Breast epithelium (tissue), 4 donors: ENCODE data around the gene EIF4G1. TPM values are rescaled to one million over a fixed set of nuclear protein-coding genes. Genes with fewer than 3 reads are reported as not detected.

Source experiments
- DNase-seq, 2 donors: peaks; one replicate each; pipeline ENCODE4 v3.0.0-alpha.2; 2019; ENCODE audit warnings: low spot score in 2 of 2
- H3K27ac ChIP-seq, 2 donors: fragments of 200-600 bp; sonication (generic) in 1 of 2; one replicate each; pipeline ENCODE4 v1.5.1; 2016 to 2019; ENCODE audit warnings: mild to moderate bottlenecking in 1 of 2
- H3K27me3 ChIP-seq, 2 donors: fragments of 200-600 bp; sonication (generic) in 1 of 2; one replicate each; pipeline versions ENCODE4 v1.5.1 to v1.6.0; 2017 to 2019; ENCODE audit warnings: control low read depth in 1 of 2, mild to moderate bottlenecking in 1 of 2
- H3K36me3 ChIP-seq: fragments of 200-600 bp; one replicate; pipeline ENCODE4 v1.5.1; 2019
- H3K4me1 ChIP-seq, 2 donors: fragments of 200-600 bp; sonication (generic); one replicate each; pipeline ENCODE4 v1.5.1; 2016 to 2019; ENCODE audit warnings: control low read depth in 1 of 2
- H3K4me3 ChIP-seq, 3 donors: fragments of 200-600 bp; sonication (generic); 1 replicate in 2 of 3; 2 replicates in 1 of 3; pipeline ENCODE4 v1.5.1; 2016 to 2019; ENCODE audit warnings: mild to moderate bottlenecking in 3 of 3, moderate library complexity in 2 of 3
- H3K9me3 ChIP-seq, 2 donors: fragments of 200-600 bp; sonication (generic) in 1 of 2; one replicate each; pipeline ENCODE4 v1.5.1; 2016 to 2019; ENCODE audit warnings: control low read depth in 1 of 2
- POLR2A ChIP-seq: fragments of 450-650 bp; IDR thresholded peaks from one replicate; pipeline ENCODE4 v1.6.1; 2016; ENCODE audit warnings: antibody characterized with exemption, mild to moderate bottlenecking, moderate library complexity
- POLR2AphosphoS5 ChIP-seq, 3 donors: sonication (generic); formaldehyde crosslinking; IDR thresholded peaks; one replicate each; pipeline ENCODE4 v1.6.1; 2017; ENCODE audit warnings: antibody characterized with exemption in 3 of 3
- intact Hi-C: fragments of 100-400 bp; cut with DNase I; formaldehyde crosslinking; loops from one replicate; pipeline ENCODE4 v1.15.1; 2023; ENCODE audit warnings: low total_unique reads
- total RNA-seq, 3 donors: library from RNA; depleted of rRNA; stranded (reverse); fragments of >200 nt; gene quantifications; one replicate each; pipeline ENCODE4 v1.1.0, GENCODE V29; 2016
- TF ChIP-seq, protein P1 (sequence below), 3 donors: fragments of 450-650 bp; IDR thresholded peaks; one replicate each; pipeline ENCODE4 v1.5.1; 2016 to 2017; ENCODE audit warnings: antibody characterized with exemption in 3 of 3, mild to moderate bottlenecking in 3 of 3, moderate library complexity in 3 of 3

EIF4G1 gene
- total RNA-seq, 3 donors from 2014 or later, result 168 to 202 (median 196) TPM

DNA sequence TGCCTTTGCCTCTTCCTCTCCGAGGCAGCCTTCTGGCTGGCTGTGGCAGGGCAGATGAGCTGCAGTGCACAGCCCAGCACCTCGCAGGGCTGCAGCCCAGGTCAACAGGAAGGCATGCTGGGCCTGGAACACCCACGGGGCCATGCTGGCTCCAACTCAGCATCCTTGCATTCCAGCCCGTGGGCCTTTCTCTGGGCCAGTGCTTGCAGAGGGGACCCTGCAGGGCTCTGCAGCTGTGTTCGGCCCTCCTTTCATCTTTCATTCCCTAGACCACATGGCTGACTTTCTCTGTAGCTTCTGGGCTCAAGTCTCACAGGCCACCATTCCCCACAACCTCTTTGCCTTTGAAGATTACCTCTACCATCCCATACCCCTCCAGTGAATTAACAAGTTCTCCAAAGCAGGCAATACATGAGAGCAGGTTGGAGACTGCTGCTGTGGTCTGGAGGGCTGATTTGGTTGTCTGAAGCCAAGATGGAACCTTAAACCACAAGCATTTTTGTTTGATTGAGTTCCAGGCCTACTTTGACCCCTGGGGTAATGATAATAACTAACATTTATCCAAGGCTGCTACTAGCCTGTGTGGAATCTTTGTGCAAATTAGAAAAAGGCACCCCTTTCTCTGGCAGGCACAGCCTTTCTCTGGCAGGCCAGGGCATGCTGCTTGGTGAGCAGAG is 28.9 kb downstream of the EIF4G1 start:
- Histone ChIP-seq H3K27ac (no peak overlapping the region), H3K9me3 (no peaks in the 10 kb centered on the region), H3K4me1 (peaks cover 1 to 4% of the 10 kb centered on the region in 2 donors), H3K36me3 (no peaks in the 10 kb centered on the region), H3K27me3 (no peaks in the 10 kb centered on the region), H3K4me3 (no peak overlapping the region)
- intact Hi-C loops, result no loop called here
- no peak for DNase-seq
- no peak for TF ChIP-seq POLR2A
- no peak for TF ChIP-seq POLR2AphosphoS5 (IDR thresholded peaks at IDR 0.05)
- TF ChIP-seq, protein P1, sequence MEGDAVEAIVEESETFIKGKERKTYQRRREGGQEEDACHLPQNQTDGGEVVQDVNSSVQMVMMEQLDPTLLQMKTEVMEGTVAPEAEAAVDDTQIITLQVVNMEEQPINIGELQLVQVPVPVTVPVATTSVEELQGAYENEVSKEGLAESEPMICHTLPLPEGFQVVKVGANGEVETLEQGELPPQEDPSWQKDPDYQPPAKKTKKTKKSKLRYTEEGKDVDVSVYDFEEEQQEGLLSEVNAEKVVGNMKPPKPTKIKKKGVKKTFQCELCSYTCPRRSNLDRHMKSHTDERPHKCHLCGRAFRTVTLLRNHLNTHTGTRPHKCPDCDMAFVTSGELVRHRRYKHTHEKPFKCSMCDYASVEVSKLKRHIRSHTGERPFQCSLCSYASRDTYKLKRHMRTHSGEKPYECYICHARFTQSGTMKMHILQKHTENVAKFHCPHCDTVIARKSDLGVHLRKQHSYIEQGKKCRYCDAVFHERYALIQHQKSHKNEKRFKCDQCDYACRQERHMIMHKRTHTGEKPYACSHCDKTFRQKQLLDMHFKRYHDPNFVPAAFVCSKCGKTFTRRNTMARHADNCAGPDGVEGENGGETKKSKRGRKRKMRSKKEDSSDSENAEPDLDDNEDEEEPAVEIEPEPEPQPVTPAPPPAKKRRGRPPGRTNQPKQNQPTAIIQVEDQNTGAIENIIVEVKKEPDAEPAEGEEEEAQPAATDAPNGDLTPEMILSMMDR (IDR thresholded peaks at IDR 0.05), result no peak

DNA sequence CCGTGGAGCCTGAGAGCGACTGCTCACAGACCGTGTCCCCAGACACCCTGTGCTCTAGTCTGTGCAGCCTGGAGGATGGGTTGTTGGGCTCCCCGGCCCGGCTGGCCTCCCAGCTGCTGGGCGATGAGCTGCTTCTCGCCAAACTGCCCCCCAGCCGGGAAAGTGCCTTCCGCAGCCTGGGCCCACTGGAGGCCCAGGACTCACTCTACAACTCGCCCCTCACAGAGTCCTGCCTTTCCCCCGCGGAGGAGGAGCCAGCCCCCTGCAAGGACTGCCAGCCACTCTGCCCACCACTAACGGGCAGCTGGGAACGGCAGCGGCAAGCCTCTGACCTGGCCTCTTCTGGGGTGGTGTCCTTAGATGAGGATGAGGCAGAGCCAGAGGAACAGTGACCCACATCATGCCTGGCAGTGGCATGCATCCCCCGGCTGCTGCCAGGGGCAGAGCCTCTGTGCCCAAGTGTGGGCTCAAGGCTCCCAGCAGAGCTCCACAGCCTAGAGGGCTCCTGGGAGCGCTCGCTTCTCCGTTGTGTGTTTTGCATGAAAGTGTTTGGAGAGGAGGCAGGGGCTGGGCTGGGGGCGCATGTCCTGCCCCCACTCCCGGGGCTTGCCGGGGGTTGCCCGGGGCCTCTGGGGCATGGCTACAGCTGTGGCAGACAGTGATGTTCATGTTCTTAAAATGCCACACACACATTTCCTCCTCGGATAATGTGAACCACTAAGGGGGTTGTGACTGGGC is 30.3 kb downstream of the EIF4G1 start:
- DNase-seq, result no peak
- Histone ChIP-seq H3K4me1 (no peaks in the 10 kb centered on the region), H3K27ac (peak overlapping the region; percentile 40 to 54), H3K36me3 (no peaks in the 10 kb centered on the region), H3K27me3 (no peaks in the 10 kb centered on the region), H3K9me3 (no peaks in the 10 kb centered on the region), H3K4me3 (no peak overlapping the region)
- TF ChIP-seq, protein P1 (IDR thresholded peaks at IDR 0.05), result no peak
- no peak for TF ChIP-seq POLR2A
- intact Hi-C loops, result no loop called here

DNA sequence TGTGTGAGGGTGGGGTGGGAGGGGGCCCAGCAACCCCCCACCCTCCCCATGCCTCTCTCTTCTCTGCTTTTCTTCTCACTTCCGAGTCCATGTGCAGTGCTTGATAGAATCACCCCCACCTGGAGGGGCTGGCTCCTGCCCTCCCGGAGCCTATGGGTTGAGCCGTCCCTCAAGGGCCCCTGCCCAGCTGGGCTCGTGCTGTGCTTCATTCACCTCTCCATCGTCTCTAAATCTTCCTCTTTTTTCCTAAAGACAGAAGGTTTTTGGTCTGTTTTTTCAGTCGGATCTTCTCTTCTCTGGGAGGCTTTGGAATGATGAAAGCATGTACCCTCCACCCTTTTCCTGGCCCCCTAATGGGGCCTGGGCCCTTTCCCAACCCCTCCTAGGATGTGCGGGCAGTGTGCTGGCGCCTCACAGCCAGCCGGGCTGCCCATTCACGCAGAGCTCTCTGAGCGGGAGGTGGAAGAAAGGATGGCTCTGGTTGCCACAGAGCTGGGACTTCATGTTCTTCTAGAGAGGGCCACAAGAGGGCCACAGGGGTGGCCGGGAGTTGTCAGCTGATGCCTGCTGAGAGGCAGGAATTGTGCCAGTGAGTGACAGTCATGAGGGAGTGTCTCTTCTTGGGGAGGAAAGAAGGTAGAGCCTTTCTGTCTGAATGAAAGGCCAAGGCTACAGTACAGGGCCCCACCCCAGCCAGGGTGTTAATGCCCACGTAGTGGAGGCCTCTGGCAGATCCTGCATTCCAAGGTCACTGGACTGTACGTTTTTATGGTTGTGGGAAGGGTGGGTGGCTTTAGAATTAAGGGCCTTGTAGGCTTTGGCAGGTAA is 31.1 kb downstream of the EIF4G1 start:
- Histone ChIP-seq H3K27ac (peak overlapping the region; percentile 21 to 54), H3K4me1 (no peaks in the 10 kb centered on the region), H3K27me3 (no peaks in the 10 kb centered on the region), H3K9me3 (no peaks in the 10 kb centered on the region), H3K4me3 (no peak overlapping the region), H3K36me3 (no peaks in the 10 kb centered on the region)
- DNase-seq, result peak; percentile 68 to 75
- peak in 1 of 3 donors; percentile 53 for TF ChIP-seq POLR2AphosphoS5 (IDR thresholded peaks at IDR 0.05)
- TF ChIP-seq POLR2A, result no peak
- TF ChIP-seq, protein P1 (IDR thresholded peaks at IDR 0.05), result peak in 2 of 3 donors; percentile 47 to 58
- intact Hi-C loops, result no loop called here

GRCh38 chr3:184346480-184347190 is 32.2 kb downstream of the EIF4G1 start:
- Histone ChIP-seq H3K36me3 (no peaks in the 10 kb centered on the region), H3K27me3 (no peaks in the 10 kb centered on the region), H3K4me1 (no peaks in the 10 kb centered on the region), H3K9me3 (no peaks in the 10 kb centered on the region), H3K27ac (peak overlapping the region in 1 of 2 donors; percentile 54), H3K4me3 (no peak overlapping the region)
- intact Hi-C loops, result no loop called here
- TF ChIP-seq POLR2A, result no peak
- TF ChIP-seq, protein P1 (IDR thresholded peaks at IDR 0.05), result no peak
- TF ChIP-seq POLR2AphosphoS5 (IDR thresholded peaks at IDR 0.05), result no peak
- no peak for DNase-seq
